Activated CD4-positive, alpha-beta T cell treated with anti-CD3 and anti-CD28 coated beads, Interleukin-2, amount 50 U/mL, for 16 hours (primary cell): ENCODE data around the gene RAB6A.
A peak's percentile ranks its signal among the peaks of the same experiment; 100 is the strongest.
"Not testable (repeated sequence)": the region's sequence is repeated elsewhere in the genome, so short reads cannot be mapped to it uniquely, and the experiment has no call there.

Experiments
- DNase-seq: peaks from one replicate; pipeline ENCODE4 v3.0.0-alpha.2; 2020

Gene RAB6A

DNA sequence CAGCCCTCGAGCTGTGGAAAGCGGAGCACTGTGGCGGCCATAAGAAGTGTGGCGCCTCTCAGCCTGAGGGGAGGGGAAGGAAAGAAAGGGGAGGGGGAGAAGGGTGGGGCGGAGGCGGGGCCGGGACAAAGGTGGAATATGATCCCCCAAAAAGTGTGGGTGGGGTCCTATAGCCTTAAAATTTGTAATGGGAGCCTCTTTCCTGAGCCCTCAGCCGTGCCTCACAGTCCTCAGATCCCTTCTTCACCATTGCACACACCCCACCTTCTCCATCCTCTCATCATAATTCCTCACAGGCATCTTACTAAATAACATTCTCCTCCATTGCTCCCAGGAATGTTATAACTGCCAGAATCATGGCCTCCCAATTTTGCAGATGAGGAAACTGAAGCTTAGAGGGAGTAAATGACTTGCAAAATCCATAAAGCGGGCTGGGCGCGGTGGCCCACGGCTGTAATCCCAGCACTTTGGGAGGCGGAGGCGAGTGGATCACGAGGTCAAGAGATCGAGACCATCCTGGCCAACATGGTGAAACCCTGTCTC, 600 bp upstream of the RAB6A start:
- no peak for DNase-seq

DNA sequence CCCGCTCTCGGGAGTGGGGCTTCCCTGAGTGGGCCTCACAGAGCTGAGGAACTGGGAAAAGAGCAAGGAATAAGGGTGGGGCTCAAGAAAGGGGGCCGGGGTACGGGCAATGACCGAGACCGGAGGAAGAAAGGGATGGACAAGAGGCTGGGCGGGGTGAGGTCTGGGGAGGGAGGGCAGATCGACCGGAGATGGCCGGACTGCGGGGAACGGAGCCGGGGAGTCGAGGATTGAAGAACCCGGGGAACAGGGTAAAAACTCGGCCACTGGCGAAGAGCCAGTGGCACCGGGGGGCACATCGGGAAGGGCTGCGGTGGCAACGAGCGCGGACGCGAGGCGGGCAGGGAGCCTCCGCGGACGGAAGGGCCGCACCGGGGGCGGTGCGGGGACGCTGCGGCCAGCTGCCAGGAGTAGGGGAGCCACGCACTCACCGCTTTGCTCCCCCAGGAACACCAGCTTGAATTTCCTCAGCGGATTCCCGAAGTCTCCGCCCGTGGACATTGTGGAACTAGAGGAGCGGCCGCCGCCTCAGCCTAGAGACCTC, 667 bp downstream of the RAB6A start:
- DNase-seq, result no peak

DNA sequence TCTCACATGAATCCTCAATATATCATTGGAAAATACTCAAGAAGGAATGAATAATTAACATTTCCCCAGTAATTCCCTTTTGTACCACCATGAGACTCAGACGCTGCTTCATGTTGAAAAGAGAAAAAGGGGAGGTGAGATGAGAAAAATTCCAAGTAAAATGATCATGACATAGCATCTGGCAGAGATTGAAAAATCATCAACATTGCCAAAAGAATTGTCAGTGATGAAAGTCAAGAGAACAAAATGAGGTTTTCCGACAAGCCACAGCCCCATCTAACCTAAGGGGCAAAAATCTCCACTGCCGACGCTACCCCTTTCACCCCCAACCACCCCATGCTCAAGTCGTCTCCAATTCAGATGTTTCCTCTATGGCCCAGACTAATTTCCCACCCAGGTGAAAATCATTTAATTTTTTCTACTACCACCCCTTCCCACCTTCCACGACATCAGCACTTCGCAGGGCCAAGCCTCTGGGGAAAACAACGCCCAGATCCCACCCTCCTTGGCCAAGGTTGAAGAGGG, 1.2 kb downstream of the RAB6A start:
- no peak for DNase-seq

DNA sequence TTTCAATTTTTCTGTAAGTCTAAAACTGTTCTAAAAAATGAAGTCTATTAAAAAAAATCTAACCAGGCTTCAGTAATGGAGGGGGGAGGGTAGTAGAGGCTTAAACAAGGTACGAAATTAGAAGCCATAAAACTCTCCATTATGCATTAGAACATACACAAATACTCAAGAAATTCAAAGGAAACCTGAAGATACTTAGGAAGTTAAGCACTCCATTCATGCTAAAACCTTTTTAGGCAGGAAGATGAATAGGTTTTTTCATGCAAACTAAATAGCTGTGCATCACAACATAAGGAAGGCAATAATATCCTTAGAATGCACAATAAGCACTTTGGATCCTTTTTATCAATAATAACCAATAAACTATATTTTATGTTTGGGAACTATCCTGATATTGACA, 2.4 kb downstream of the RAB6A start:
- no peak for DNase-seq

DNA sequence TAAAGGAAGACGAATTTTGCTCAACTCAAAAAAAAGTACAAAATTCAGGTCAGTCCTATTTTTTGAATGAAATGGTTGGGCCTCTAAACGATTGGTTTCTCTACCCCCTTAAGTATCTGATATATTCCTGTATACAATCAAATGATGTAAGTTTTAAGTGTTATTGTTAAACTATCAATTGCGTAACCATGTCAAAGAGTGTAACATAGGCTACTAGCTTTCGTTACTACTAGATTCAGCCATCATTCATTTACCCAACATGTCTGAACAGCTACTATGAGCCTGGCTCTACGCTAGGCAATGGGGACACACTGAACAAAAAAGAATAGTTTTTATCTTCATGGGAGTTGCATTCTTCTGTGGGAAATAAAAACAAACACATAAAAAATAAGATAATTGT, 3.3 kb downstream of the RAB6A start:
- DNase-seq, result no peak

DNA sequence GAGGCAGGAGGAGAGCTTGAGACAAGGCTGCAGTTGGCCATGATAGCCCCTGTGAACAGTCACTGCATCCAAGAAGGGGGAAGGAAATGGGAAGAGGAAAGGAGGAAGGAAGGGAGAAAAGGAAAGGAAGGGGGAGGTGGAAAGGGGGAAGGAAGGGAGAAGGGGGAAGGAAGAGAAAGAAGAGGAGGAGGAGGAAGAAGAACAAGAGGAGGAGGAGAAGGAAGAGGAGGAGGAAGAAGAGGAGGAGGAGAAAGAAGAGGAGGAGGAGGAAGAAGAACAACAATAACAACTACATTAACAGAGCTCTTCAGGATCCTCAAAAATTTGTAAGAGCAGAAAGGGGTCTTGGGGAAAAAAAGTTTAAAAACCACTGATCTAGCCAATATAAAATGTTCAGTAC, 5.2 kb downstream of the RAB6A start:
- no peak for DNase-seq

DNA sequence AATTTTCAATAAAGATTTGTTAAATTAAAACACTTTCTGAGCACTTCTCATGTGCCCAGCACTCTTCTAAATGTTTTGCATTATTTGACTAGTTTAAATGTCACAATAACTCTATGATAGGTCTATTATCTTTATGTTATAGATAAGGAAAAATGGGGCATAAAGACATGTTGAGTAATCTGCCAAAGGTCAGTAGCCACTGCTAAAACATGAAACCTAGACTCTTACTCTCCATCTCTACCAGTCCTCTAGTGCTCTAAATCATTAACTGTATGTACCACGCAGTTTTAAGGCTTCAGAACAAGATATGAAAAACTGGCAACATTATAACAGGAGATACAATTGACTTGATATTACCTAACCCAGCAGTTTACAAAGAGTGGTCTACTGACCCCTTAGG, 6.9 kb downstream of the RAB6A start:
- no peak for DNase-seq

DNA sequence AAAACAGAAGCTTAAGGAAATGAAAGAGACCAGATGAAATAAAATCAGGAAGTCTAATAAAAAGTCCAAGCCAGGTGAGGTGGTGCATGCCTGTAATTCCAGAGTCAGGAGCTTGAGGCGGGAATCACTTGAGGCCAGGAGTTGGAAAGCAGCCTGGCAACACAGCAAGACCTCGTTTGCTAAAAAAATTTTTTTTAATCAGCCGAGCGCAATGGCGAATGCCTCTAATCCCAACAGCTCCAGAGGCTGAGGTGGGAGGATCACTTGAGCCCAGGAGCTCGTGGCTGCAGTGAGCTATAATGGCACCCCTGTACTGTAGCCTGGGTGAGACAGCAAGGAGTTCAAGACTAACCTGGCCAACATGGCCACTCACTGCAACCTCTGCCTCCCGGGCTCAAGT, 8.0 kb downstream of the RAB6A start:
- DNase-seq, result no peak

DNA sequence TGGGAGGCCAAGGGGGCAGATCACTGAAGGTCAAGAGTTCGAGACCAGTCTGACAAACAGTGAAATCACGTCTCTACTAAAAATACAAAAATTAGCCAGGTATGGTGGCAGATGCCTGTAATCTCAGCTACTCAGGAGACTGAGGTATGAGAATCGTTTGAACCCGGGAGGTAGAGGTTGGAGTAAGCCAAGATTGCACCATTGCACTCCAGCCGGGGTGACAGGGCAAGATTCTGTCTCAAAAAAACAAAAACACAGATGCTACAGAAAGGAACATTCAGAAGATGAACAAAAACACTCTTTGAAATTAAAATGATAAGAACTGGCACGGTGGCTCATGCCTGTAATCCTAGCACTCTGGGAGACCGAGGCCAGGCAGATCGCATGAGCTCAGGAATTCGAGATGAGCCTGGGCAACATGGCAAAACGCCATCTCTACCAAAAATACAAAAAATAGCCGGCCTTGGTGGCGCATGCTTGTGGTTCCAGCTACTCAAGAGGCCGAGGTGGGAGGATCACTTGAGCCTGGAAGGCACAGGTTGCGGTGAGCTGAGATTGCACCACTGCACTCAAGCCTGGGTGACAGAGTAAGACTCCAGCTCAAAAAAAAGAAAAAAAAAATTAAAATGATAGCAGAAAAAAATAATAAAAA, 8.5 kb downstream of the RAB6A start:
- no peak for DNase-seq

DNA sequence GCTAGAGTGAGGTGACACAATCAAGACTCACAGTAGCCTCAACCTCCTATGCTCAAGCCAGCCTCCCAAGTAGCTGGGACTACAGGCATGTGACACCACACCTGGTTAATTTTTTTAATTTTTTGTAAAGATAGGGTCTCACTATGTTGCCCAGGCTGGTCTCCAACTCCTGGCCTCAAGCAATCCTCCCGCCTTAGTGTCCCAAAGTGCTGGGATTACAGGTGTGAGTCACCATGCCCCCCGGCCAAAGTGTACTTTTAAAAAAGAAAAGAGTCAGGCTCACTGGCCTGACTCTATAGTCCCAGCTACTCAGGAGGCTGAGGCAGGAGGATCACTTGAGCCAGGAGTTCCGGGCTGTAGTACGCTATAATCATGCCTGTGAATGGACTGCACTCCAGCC, 10.0 kb downstream of the RAB6A start:
- not testable (repeated sequence) for DNase-seq

DNA sequence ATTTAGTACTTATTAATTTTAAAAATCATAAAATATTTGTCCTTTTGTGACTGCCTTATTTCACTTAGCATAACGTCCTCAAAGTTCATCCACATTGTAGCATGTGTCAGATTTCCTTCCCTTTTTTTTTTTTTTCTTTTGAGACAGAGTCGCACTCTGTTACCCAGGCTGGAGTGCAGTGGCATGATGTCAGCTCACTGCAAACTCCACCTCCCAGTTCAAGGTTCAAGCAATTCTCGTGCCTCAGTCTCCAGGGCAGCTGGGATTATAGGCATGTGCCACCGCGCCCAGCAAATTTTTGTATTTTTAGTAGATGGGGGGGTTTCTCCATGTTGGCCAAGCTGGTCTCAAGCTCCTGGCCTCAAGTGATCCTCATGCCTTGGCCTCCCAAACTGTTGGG, 10.6 kb downstream of the RAB6A start:
- DNase-seq, result no peak

DNA sequence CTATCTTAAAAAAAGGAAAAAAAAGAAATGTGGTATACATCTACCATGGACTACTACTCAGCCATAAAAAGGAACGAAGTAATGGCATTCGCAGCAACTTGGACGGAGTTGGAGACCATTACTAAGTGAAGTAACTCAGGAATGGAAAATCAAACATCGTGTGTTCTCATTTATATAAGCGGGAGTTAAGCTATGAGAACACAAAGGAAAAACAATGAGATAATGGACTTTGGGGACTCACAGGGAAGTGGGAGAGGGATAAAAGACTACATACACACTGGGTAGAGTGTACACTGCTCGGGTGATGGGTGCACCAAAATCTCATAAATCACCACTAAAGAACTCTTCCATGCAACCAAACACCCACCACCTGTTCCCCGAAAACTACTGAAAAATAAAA, 11.8 kb downstream of the RAB6A start:
- no peak for DNase-seq

DNA sequence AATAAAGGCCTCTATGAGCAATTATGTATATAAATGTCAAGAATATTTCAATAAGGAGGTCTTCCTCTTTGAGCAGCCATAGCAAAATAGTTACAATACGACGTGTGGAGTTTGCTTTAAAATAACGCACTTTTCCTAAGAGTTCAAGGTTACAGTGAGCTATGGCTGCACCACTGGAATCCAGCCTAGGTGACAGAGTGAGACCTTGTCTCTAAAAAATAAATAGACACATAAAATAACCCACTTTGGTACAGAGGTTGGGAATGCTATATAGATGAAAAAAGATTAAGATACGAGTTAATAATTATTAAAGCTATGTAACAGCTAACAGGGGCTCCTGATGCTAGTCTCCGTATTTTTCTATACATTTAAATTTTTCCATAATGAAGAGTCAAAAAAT, 12.6 kb downstream of the RAB6A start:
- DNase-seq, result no peak

DNA sequence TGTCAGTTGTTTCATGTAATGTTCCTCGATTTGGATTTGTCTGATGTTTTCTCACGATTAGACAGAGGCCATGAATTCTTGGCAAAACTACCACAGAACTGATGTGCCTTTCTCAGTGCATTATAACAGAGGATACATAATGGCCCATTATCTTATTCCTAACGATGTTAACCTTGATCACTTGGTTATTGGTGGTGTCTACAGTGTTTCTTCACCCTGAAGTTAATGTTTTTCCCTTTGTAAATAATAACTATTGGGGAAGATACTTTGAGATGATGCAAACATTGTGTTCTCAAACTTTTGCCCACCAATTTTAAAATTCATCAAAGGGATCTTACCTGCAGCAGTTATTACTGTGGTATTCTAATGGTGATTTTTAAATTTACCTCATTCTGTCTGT, 13.1 kb downstream of the RAB6A start:
- no peak for DNase-seq

DNA sequence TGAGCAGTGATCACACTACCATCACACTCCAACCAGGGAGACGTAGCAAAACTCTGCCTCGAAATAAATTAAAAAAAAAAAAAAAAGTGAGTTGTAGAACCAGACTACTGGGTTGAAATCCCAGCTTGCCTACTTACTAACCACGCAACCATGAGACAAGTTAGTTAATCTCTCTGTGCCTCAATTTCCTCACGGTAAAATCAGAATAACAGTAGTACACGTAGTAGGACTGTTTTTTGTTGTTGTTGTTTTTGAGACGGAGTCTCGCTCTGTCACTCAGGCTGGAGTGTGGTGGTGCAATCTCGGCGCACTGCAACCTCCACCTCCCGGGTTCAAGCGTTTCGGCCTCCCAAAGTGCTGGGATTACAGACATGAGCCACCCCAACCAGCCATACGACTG, 14.2 kb downstream of the RAB6A start:
- no peak for DNase-seq

DNA sequence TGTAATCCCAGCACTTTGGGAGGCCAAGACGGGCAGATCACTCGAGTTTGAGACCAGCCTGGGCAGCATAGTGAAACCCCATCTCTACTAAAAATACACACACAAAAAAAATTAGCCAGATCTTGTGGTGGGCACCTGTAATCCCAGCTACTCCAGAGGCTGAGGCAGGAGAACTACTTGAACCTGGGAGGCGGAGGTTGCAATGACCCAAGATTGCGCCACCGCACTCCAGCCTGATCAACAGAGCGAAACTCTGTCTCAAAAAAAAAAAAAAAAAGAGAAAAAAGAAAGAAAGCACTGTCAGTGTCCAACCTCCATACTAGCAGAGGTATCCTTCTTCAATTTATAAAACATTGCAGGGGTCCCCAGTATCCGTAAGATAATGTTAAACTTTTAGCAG, 17.8 kb downstream of the RAB6A start:
- DNase-seq, result no peak

DNA sequence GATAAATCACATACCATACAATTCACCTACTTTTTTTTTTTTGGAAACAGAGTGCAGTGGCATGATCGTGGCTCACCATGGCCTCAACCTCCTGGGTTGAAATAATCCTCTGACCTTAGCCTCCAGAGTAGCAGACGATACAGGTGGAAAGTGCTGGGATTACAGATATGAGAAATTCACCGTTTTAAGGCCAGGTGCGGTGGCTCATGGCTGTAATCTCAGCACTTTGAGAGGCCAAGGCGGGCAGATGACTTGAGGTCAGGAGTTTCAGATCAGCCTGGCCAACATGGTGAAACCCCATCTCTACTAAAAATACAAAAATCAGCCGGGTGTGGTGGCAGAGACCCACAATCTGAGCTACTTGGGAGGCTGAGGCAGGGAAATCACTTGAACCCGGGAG, 24.9 kb downstream of the RAB6A start:
- not testable (repeated sequence) for DNase-seq

DNA sequence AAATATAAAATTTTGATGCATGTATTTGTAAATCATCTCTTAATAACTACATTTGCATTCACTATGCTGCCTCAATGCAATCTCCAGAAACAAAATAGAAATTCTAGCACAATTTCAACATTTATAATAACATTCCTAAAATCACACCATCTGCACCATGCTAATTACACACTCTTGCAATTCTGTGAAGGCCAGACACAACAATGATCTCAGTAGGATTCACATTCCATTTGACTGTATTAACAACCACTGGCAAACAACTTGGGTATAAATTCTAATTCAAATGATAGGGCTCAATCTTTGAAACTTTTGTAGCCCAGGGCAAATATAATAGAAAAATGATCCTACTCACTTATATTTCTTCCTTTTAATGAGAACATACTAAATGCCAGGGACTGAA, 25.9 kb downstream of the RAB6A start:
- no peak for DNase-seq

DNA sequence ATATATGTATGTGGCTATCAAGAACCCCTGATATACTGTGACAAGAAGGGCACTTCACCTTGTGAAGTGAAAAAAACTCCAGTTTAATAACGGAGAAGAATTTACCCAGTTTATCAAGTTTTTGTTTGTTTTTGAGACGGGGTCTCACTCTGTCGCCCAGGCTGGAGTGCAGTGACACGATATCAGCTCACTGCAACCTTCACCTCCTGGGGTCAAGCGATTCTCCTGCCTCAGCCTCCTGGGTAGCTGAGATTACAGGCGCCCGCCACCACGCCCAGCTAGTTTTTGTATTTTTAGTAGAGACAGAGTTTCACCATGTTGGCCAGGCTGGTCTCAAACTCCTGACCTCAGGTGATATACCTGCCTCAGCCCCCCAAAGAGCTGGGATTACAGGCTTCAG, 26.9 kb downstream of the RAB6A start:
- DNase-seq, result not testable (repeated sequence)

DNA sequence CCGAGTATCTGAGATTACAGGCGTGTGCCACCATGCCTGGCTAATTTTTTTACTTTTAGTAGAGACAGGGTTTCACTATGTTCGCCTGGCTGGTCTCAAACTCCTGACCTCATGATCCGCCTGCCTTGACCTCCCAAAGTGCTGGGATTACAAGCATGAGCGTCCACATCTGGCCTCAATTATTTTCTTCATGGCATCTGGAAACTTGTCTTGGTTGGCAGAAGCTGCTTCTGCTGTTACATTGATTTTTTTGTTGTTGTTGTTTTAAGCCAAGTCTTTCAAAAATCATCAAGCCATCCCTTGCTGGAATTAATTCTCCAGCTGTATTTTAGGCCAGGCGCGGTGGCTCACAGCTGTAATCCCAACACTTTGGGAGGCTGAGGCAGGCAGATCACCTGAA, 27.9 kb downstream of the RAB6A start:
- DNase-seq, result not testable (repeated sequence)

DNA sequence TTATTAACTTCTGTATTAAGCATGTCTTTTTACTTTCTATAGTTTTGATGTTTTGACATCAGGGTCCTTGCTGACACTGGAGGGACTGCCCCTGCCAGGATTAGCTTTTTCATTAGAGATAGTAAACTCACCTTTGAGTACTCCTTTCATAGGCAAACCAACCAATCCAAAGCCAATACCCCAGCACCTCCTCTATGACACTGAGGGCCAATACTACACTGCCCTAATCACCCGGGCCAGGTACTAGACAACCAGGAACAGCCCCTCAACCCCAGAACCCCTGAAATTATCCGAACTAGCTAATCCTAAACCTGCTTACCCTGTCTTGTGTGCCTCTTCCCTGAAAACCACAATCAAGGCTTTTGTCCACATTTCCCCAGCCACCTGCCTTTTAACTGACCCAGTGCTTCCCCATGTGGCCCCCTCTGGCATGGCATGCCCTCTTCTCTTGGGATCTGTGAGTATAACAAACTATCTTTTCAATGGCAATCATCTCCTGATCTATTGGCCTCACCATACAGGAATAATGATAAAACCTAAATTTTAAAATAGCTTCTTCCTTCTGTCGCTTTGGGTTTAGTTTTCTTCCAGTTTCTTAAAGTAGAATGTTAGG, 31.2 kb downstream of the RAB6A start:
- peak; percentile 10 for DNase-seq

DNA sequence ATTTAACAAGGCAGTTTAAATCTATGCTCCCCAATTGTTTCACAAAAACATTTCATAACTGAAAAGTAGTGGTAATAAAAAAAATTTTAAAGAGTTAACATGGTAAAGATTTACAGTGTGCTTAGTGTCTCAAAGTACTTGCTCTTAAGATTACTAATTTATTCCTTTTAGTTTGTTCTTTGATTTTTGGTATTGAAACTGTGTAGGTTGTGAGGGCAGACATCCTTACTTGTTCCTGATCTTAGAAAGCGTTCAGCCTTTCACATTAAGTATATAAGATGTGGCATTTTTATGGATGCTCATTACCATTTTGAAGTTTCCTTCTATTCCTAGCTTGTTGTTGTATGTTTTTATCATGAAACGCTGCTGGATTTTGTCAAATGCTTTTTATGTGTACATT, 32.9 kb downstream of the RAB6A start:
- DNase-seq, result no peak

DNA sequence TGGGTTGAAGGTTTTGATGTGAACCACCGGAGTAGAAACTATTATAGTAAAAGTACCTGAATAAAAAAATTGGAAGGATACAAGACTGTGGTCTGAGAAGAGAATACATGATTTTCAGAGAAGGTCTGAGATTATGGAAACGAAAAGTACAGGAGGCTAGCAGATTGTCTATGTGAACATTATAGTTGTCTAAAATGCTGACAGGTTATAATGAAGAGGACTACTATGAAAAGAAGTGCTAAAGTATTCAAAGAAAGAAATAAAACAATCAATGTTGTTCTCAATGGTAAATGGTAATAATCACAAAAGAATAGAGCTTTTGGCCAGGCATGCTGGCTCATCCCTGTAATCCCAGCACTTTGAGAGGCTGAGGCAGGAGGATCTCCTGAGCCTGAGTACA, 34.0 kb downstream of the RAB6A start:
- DNase-seq, result no peak

DNA sequence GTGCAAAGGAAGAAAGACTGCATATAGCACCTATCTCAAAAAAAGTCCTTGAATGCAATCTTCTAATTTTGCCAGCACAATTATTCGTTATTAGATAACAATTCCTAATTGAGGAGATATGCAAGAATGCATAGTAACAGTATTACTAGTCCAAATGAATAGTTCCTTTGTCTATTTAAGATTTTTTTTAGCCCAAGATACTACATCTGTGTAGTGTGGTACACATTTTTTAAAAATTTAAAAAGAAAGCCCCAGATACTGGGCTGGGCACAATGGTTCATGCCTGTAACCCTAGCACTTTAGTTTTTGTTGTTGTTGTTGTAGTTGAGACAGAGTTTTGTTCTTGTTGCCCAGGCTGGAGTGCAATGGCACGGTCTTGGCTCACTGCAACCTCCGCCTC, 43.7 kb downstream of the RAB6A start:
- DNase-seq, result no peak
